ENCODE measurements around the gene NUMB. TPM values are rescaled to one million over a fixed set of nuclear protein-coding genes. Genes with fewer than 3 reads are reported as not detected.

NUMB gene
- total RNA-seq, 2 experiments from 2014 or later, result 24.2 to 26.4 TPM

DNA sequence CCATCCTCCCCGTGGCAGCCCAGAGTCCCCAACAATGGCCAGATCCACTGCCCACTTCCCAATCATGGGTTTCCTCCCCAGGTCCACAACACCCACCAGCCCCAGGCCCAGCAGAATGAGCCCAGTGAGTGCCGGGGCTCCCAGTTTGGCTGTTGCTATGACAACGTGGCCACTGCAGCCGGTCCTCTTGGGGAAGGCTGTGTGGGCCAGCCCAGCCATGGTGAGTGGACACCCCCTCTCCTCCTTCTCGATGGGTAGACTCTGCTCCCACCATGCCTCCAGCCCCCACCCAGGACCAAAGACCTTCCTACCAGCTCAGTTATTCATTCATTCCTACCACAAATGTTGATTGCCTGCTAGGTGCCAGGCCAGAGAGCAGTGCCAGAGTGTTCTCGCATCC is 197.3 kb downstream of the NUMB start:
- Mint-ChIP-seq H3K4me1 (ENCODE audit: low read depth) (peaks cover 2% of the 10 kb centered on the region), H3K27ac (no peak overlapping the region), H3K9me3 (no peaks in the 10 kb centered on the region), H3K27me3 (ENCODE audit: low read depth) (peaks cover 2% of the 10 kb centered on the region), H3K36me3 (ENCODE audit: low read depth) (no peaks in the 10 kb centered on the region), H3K4me3 (no peak overlapping the region)
- no peak for DNase-seq
- CTCF ChIA-PET, result no interaction called here
- intact Hi-C loops (cut with micrococcal nuclease), result no loop called here

DNA sequence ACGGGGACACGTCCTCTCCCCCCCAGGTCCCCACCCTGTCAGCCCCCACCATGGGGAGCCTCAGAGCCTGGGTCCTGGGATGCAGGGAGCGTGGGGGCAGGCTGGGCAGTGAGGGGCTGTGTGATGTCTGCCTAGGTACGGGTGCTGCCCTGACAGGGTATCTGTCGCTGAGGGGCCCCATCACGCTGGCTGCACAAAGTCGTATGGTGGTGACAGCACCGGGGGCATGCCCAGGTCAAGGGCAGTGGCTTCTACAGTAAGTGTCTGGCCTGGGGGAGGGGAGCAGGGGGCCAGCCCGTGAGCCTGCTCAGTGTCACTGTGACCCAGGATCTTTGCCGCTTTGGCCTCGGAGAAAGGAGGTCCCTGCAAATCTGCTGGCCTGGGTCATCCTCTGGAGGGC is 197.8 kb downstream of the NUMB start:
- Mint-ChIP-seq H3K36me3 (ENCODE audit: low read depth) (no peaks in the 10 kb centered on the region), H3K4me3 (no peak overlapping the region), H3K4me1 (ENCODE audit: low read depth) (peaks cover 2% of the 10 kb centered on the region), H3K9me3 (no peaks in the 10 kb centered on the region), H3K27me3 (ENCODE audit: low read depth) (peaks cover 2% of the 10 kb centered on the region), H3K27ac (no peak overlapping the region)
- no peak for DNase-seq
- intact Hi-C loops (cut with micrococcal nuclease), result no loop called here
- CTCF ChIA-PET, result no interaction called here

DNA sequence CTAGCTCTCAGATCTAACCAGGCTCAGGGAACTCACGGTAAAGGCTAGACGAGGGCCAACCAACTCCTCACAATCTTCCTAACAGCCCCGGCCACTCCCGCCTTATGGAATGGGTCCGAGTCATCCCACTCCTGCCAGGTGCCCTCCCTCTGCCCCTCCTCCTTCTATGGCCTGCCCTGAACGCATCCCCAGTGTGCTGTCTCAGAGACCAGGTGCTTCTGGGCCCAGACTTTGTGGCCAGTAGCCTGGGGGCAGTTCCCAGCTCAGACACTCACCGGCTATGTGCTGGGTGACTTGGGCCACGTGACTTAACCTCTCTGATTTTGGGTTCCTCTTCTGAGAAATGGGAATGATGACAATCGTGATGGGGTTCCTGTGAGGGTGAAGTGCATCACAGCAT is 198.5 kb downstream of the NUMB start:
- Mint-ChIP-seq H3K4me3 (no peak overlapping the region), H3K4me1 (ENCODE audit: low read depth) (peaks cover 2% of the 10 kb centered on the region), H3K36me3 (ENCODE audit: low read depth) (no peaks in the 10 kb centered on the region), H3K27ac (no peak overlapping the region), H3K27me3 (ENCODE audit: low read depth) (peaks cover 2% of the 10 kb centered on the region), H3K9me3 (no peaks in the 10 kb centered on the region)
- CTCF ChIA-PET, result no interaction called here
- intact Hi-C loops (cut with micrococcal nuclease), result no loop called here
- DNase-seq, result no peak

DNA sequence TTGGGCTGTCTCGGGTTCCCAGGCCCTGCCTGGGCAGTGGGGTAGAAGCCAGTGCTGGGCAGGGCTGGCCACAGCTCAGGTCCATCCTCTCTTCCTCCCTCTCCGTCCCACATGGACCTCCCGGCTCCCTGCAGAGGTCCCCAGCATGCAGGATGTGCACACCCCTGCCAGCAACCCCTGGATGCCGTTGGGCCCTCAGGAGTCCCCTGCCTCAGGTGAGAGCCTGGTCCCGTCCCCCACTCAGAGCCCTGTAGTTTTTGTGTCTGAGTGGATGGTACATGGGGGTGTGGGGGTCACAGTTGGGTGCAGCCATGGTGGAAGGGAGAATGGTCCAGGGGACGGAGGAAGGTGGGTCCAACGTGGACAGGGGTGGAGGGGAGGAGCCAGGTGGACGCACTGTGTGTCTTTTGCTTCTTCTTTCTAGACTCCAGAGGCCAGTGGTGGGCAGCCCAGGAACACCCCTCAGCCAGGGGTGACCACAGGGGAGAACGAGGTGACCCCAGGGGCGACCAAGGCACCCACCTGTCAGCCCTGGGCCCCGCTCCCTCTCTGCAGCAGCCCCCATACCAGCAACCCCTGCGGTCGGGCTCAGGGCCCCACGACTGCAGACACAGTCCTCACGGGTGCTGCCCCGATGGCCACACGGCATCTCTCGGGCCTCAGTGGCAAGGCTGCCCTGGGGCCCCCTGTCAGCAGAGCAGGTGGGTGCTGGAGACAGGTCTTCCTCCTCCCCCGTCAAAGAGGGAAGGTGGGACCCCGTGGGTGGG is 199.3 kb downstream of the NUMB start:
- Mint-ChIP-seq H3K27ac (no peak overlapping the region), H3K4me3 (no peak overlapping the region), H3K4me1 (ENCODE audit: low read depth) (peaks cover 2% of the 10 kb centered on the region), H3K36me3 (ENCODE audit: low read depth) (no peaks in the 10 kb centered on the region), H3K27me3 (ENCODE audit: low read depth) (peaks cover 2% of the 10 kb centered on the region), H3K9me3 (no peaks in the 10 kb centered on the region)
- intact Hi-C loops (cut with micrococcal nuclease), result no loop called here
- no peak for DNase-seq
- CTCF ChIA-PET, result no interaction called here

DNA sequence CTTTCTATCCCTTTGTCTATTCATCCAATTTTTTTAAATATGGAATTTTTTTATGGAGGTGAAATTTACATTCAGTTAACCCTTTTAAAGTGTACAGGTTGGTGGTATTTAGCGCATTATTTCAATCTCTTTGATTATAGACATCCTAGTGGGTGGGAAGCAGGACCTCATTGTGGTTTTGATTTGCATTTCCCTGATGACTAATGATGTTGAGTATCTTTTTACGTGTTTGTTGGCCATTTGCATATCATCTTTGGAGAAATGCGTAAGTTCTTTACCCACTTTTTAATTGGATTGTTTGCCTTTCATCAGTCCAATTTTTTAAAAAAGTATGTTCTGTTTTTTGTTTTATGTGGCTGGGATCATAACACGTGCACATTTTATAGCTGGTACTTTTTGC is 200.3 kb downstream of the NUMB start:
- Mint-ChIP-seq H3K27me3 (ENCODE audit: low read depth) (no peaks in the 10 kb centered on the region), H3K9me3 (no peaks in the 10 kb centered on the region), H3K27ac (no peak overlapping the region), H3K4me3 (no peak overlapping the region), H3K36me3 (ENCODE audit: low read depth) (no peaks in the 10 kb centered on the region), H3K4me1 (ENCODE audit: low read depth) (peaks cover 2% of the 10 kb centered on the region)
- CTCF ChIA-PET, result no interaction called here
- DNase-seq, result no peak
- intact Hi-C loops (cut with micrococcal nuclease), result no loop called here

DNA sequence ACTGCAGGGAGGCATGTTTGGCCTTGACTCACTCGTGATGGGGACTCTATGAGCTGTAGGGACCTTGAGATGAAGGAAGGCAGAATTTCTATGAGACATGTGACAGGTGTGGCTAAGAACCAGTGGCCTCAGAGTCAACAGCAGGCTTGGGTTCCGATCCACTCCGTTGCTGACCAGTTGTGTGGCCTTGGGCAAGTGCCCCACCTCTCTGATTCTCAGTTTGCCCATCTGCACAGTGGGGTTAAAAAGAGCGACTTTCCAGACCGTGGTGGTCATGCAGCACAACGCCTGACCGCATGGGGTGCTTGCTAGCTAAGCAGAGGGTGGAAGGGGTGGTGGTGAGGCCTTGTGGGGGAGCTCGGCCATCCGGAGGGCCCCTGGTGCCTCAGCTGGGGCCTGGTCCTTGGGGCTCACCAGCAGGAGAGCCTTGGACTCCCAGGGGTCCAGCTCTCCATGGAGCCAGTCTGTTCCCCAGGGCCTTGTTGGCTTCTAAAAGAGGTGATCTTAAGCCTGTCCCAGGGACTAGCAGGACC is 202.6 kb downstream of the NUMB start:
- no peaks in the 10 kb centered on the region for H3K27me3 Mint-ChIP-seq (ENCODE audit: low read depth)
- no peak overlapping the region for H3K27ac Mint-ChIP-seq
- no peaks in the 10 kb centered on the region for H3K36me3 Mint-ChIP-seq (ENCODE audit: low read depth)
- H3K4me3 Mint-ChIP-seq, result no peak overlapping the region
- H3K9me3 Mint-ChIP-seq, result no peaks in the 10 kb centered on the region
- CTCF ChIA-PET, result no interaction called here
- no peak for DNase-seq
- peaks cover 2% of the 10 kb centered on the region for H3K4me1 Mint-ChIP-seq (ENCODE audit: low read depth)
- intact Hi-C loops (cut with micrococcal nuclease), result no loop called here

DNA sequence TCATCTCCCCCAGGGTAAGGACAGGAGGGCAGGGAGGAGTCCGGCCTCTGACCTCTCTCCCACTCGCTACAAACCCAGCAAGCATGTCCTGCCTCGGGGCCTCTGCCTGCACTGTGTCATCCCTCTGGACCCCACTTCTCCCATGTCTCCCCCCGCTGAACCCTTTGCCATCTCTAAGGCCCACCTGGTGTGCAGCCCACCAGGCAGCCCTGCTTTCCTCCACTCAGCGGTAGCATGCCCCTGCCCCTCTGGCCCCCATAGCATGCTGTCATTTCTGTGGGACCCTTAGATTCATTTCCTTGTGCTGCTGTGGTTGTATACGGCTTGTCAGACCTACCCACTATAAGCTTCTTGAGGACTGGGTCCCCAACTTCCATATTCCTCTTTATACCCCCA is 203.3 kb downstream of the NUMB start:
- no peaks in the 10 kb centered on the region for H3K27me3 Mint-ChIP-seq (ENCODE audit: low read depth)
- no peak for DNase-seq
- H3K36me3 Mint-ChIP-seq (ENCODE audit: low read depth), result no peaks in the 10 kb centered on the region
- no peak overlapping the region for H3K27ac Mint-ChIP-seq
- no peak overlapping the region for H3K4me3 Mint-ChIP-seq
- peaks cover 2% of the 10 kb centered on the region for H3K4me1 Mint-ChIP-seq (ENCODE audit: low read depth)
- CTCF ChIA-PET, result no interaction called here
- H3K9me3 Mint-ChIP-seq, result no peaks in the 10 kb centered on the region
- intact Hi-C loops (cut with micrococcal nuclease), result no loop called here

DNA sequence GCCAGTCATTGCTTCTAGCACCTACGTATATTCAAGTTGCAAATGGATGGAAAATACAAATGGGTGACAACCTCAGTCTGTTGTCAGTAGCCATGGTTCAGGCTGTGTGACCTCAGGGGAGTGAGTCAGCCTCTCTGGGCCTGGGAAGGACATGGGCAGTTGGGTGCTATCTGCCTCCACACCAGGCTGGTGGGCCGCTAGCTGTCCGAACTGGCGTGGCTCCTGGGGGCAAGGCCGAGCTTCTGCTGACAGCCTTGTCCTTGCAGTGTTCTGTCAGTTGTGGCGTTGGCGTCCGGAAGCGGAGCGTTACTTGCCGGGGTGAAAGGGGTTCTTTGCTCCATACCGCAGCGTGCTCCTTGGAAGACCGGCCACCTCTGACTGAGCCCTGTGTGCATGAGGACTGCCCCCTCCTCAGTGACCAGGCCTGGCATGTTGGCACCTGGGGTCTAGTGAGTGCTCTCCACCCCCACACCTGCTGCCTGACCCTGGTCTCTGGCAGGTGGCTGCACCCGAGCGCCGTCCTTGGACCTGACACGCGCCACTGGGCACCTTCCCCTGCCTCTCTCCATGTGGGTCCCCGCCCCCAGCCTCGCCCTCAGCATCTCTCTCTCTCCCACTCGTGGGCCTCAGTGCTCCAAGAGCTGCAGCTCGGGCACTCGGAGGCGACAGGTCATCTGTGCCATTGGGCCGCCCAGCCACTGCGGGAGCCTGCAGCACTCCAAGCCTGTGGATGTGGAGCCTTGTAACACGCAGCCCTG is 203.9 kb downstream of the NUMB start:
- DNase-seq, result no peak
- Mint-ChIP-seq H3K36me3 (ENCODE audit: low read depth) (no peaks in the 10 kb centered on the region), H3K27me3 (ENCODE audit: low read depth) (no peaks in the 10 kb centered on the region), H3K4me3 (no peak overlapping the region), H3K27ac (no peak overlapping the region), H3K4me1 (ENCODE audit: low read depth) (peaks cover 2% of the 10 kb centered on the region), H3K9me3 (no peaks in the 10 kb centered on the region)
- CTCF ChIA-PET, result no interaction called here
- intact Hi-C loops (cut with micrococcal nuclease), result no loop called here

DNA sequence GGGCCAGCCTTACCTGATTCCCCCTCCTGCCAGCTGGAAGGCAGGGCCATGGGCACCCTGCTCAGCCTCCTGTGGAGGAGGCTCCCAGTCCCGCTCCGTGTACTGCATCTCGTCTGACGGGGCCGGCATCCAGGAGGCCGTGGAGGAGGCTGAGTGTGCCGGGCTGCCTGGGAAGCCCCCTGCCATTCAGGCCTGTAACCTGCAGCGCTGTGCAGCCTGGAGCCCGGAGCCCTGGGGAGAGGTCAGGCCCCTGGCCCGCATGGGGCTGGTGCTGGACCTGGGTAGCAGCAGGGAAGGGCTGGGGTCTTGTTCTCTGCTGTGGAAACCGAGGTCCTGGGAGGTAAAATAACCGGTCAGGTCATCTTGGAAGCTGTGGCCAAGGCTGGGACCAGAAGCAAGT is 204.6 kb downstream of the NUMB start:
- H3K9me3 Mint-ChIP-seq, result no peaks in the 10 kb centered on the region
- peaks cover 2% of the 10 kb centered on the region for H3K4me1 Mint-ChIP-seq (ENCODE audit: low read depth)
- no peak for DNase-seq
- CTCF ChIA-PET, result no interaction called here
- no peaks in the 10 kb centered on the region for H3K27me3 Mint-ChIP-seq (ENCODE audit: low read depth)
- intact Hi-C loops (cut with micrococcal nuclease), result no loop called here
- H3K4me3 Mint-ChIP-seq, result no peak overlapping the region
- H3K27ac Mint-ChIP-seq, result no peak overlapping the region
- no peaks in the 10 kb centered on the region for H3K36me3 Mint-ChIP-seq (ENCODE audit: low read depth)

DNA sequence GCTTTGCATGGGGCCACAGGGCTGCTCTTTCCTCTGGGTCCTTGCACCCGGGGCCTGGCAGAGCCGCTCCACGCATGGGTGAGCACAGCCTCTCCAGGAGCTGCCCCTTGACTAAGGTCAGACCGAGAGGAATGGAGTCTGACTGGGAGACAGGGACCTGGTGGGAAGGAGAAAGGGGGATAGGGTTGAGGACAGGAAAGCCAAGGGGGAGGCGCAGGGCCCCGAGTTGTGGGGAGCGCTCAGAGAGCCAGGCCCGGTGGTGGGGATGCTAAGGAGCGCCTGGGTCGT is 205.1 kb downstream of the NUMB start:
- no peaks in the 10 kb centered on the region for H3K27me3 Mint-ChIP-seq (ENCODE audit: low read depth)

DNA sequence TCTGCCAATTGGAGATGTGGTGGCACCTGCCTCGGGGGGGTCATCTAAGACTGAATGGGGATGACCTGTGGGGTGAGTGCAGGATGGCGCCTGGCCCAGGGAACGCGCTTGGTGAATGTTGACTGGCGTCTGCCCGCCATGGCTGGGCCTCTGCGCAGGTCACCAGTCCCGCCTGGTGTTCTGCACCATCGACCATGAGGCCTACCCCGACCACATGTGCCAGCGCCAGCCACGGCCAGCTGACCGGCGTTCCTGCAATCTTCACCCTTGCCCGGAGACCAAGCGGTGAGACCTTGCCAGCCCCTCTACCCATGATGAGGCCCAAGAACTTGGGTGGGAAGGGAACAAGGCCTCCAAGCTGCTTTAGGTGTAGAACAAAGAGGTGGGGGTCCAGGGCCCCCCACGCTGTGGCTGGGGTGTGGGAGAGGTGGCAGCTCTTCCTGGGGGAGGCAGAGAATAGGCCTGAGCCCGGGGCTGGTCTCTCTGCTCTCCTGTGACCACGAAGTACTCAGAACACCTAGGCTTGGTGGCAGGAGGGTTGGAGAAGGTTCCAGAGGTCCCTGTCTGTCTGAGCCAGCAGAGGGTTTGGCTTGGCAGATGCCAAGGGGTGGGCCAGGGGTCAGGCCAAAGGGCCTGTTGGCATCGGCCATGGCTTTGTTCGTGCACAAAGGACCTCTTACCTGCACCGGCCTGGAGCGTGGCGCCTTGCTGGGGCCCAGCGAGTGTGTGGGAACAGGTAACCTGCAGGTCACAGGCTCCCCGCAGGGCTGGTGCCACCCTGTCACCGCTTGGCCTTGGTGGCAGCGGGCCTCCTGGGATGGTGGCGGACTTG is 205.6 kb downstream of the NUMB start:
- Mint-ChIP-seq H3K27me3 (ENCODE audit: low read depth) (no peaks in the 10 kb centered on the region), H3K36me3 (ENCODE audit: low read depth) (no peaks in the 10 kb centered on the region), H3K4me3 (no peak overlapping the region), H3K4me1 (ENCODE audit: low read depth) (no peaks in the 10 kb centered on the region), H3K27ac (no peak overlapping the region), H3K9me3 (no peaks in the 10 kb centered on the region)
- CTCF ChIA-PET, result no interaction called here
- intact Hi-C loops (cut with micrococcal nuclease), result no loop called here
- DNase-seq, result no peak

More for the DNA sequence above, 205.1 kb downstream of the NUMB start:
- intact Hi-C loops (cut with micrococcal nuclease), result no loop called here
- no peak overlapping the region for H3K27ac Mint-ChIP-seq
- CTCF ChIA-PET, result no interaction called here
- no peak overlapping the region for H3K4me3 Mint-ChIP-seq
- H3K4me1 Mint-ChIP-seq (ENCODE audit: low read depth), result peaks cover 2% of the 10 kb centered on the region
- no peaks in the 10 kb centered on the region for H3K9me3 Mint-ChIP-seq
- H3K36me3 Mint-ChIP-seq (ENCODE audit: low read depth), result no peaks in the 10 kb centered on the region
- DNase-seq, result no peak

DNA sequence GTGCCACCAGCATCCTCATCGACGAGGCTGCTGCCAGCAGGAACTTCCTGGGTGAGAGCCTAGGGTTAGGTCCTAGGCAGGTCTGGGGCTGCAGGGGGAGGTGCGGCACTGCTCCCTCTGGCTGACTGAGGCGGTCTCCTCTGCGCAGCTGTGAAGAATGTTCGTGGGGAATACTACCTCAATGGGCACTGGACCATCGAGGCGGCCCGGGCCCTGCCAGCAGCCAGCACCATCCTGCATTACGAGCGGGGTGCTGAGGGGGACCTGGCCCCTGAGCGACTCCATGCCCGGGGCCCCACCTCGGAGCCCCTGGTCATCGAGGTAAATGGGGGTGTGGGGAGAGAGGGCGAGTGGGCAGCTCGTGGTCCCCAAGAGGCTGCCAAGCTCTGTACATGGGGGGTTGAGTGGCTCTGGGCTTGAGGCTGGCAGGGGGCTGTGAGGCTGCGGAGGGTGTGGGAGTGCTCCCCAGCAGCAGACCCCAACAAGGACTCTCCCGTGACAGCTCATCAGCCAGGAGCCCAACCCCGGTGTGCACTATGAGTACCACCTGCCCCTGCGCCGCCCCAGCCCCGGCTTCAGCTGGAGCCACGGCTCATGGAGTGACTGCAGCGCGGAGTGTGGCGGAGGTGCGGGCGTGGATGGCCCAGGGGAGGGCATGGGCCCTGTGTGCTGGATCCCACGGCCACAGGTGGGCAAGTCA is 206.7 kb downstream of the NUMB start:
- Mint-ChIP-seq H3K4me1 (ENCODE audit: low read depth) (peaks cover 8% of the 10 kb centered on the region), H3K27me3 (ENCODE audit: low read depth) (peaks cover 8% of the 10 kb centered on the region), H3K36me3 (ENCODE audit: low read depth) (no peaks in the 10 kb centered on the region), H3K9me3 (no peaks in the 10 kb centered on the region), H3K27ac (no peak overlapping the region), H3K4me3 (no peak overlapping the region)
- CTCF ChIA-PET, result no interaction called here
- intact Hi-C loops (cut with micrococcal nuclease), result no loop called here
- no peak for DNase-seq
